GM12878 (cell line): ENCODE data around the gene RGR. TPM values are rescaled to one million over a fixed set of nuclear protein-coding genes. Genes with fewer than 3 reads are reported as not detected.

Experiments used
- ATAC-seq: fragments of 200-7000 bp; cut with Tn5 transposase; 3 replicates; pipeline ENCODE4 v1.9.1; 2020; ENCODE audit warnings: mild to moderate bottlenecking, moderate library complexity
- BruUV-seq: library from RNA; stranded (reverse); fragments of 400-500 nt; replicated peaks from 2 replicates; lab custom pipeline; 2021; lab: Mats Ljungman, UMichigan
- CTCF ChIA-PET: fragments of 300-600 bp; sonication (Branson Sonifier 250); formaldehyde crosslinking; extraction: SDS; loops from one replicate; lab custom pipeline; 2021; ENCODE audit warnings: inconsistent platforms; lab: Yijun Ruan, JAX
- POLR2A ChIA-PET: fragments of 350-600 bp; formaldehyde crosslinking; extraction: SDS; loops from one replicate; lab custom pipeline; 2021; ENCODE audit warnings: inconsistent platforms; lab: Charles Lee
- RAD21 ChIA-PET: fragments of 300-600 bp; sonication (Branson Sonifier 250); formaldehyde crosslinking; loops from one replicate; lab custom pipeline; 2023; ENCODE audit warnings: antibody characterized with exemption; ENCODE audit not compliant: unreplicated experiment; lab: Charles Lee
- SMC1A ChIA-PET: fragments of 300-600 bp; sonication (Branson Sonifier 250); formaldehyde crosslinking; loops from one replicate; lab custom pipeline; 2023; ENCODE audit not compliant: unreplicated experiment, uncharacterized antibody; lab: Charles Lee
- DNase-seq: peaks from one replicate; pipeline ENCODE4 v3.0.0-alpha.2; 2011; ENCODE audit warnings: low read depth, low spot score
- FAIRE-seq: peaks from 3 replicates; lab custom pipeline; 2011; peaks lifted over from hg19 to GRCh38; lab: Jason Lieb, UNC
- H2AFZ ChIP-seq: 2 replicates; pipeline ENCODE4 v1.6.0; 2011; ENCODE audit warnings: low read depth, low read length, control low read depth; ENCODE audit not compliant: control insufficient read depth
- H3K27ac ChIP-seq: 2 replicates; pipeline ENCODE4 v1.5.1; 2011; ENCODE audit warnings: control low read depth; ENCODE audit not compliant: control insufficient read depth, insufficient read depth
- H3K27me3 ChIP-seq, 2 experiments: replicated peaks in 1 of 2; 2 replicates each; pipeline versions ENCODE4 v1.6.0 to v1.6.1; 2011; ENCODE audit warnings: low read length in 1 of 2; ENCODE audit not compliant: control insufficient read depth in 2 of 2, insufficient read depth in 2 of 2
- H3K36me3 ChIP-seq, 2 experiments: 2 replicates each; pipeline ENCODE4 v1.5.1; 2011; ENCODE audit warnings: low read length in 1 of 2; ENCODE audit not compliant: control insufficient read depth in 2 of 2, insufficient read depth in 2 of 2
- H3K4me1 ChIP-seq: 2 replicates; pipeline ENCODE4 v1.6.1; 2011; ENCODE audit warnings: mild to moderate bottlenecking, low read length, moderate library complexity, mixed read lengths; ENCODE audit not compliant: control insufficient read depth, insufficient read depth
- H3K4me2 ChIP-seq: 2 replicates; pipeline ENCODE4 v1.6.0; 2011; ENCODE audit warnings: control low read depth; ENCODE audit not compliant: control insufficient read depth, insufficient read depth
- H3K4me3 ChIP-seq: fragments of 200-600 bp; sonication (generic); 2 replicates; pipeline ENCODE4 v1.5.1; 2016
- H3K79me2 ChIP-seq: 2 replicates; pipeline ENCODE4 v1.6.0; 2011; ENCODE audit warnings: low read length; ENCODE audit not compliant: control insufficient read depth, insufficient read depth
- H3K9ac ChIP-seq: 2 replicates; pipeline ENCODE4 v1.8.0; 2011; ENCODE audit warnings: low read length, control low read depth, mixed read lengths; ENCODE audit not compliant: control insufficient read depth, insufficient read depth
- H3K9me3 ChIP-seq: replicated peaks from 3 replicates; pipeline ENCODE4 v1.5.1; 2011; ENCODE audit warnings: mild to moderate bottlenecking, low read length; ENCODE audit not compliant: control insufficient read depth, insufficient read depth
- H4K20me1 ChIP-seq: 2 replicates; pipeline ENCODE4 v1.6.0; 2011; ENCODE audit not compliant: control insufficient read depth, insufficient read depth
- LARP7 ChIP-seq: fragments of 450-650 bp; IDR thresholded peaks from 2 replicates; pipeline ENCODE4 v1.6.1; 2017; ENCODE audit warnings: mild to moderate bottlenecking
- PKNOX1 ChIP-seq: fragments of 450-650 bp; IDR thresholded peaks from 2 replicates; pipeline ENCODE4 v1.6.1; 2016; ENCODE audit warnings: mild to moderate bottlenecking
- SMC3 ChIP-seq: IDR thresholded peaks from 2 replicates; pipeline ENCODE4 v1.6.1; 2011; ENCODE audit warnings: low read length, improper control_type of control experiment, borderline replicate concordance
- SREBF1 ChIP-seq: IDR thresholded peaks from 2 replicates; pipeline ENCODE4 v1.6.1; 2012; ENCODE audit warnings: mild to moderate bottlenecking, low read length
- ZBTB11 ChIP-seq: fragments of 450-650 bp; formaldehyde crosslinking; IDR thresholded peaks from 2 replicates; pipeline ENCODE4 v1.5.0; 2022; ENCODE audit warnings: mild to moderate bottlenecking, missing genetic modification characterization
- ZNF384 ChIP-seq: IDR thresholded peaks from 2 replicates; pipeline ENCODE4 v1.6.1; 2012; ENCODE audit warnings: low read depth, mild to moderate bottlenecking, low read length, improper control_type of control experiment, borderline replicate concordance
- WGBS: methylation state at CpG from one replicate; pipeline ENCODE4 v1.1.6; 2016; ENCODE audit warnings: low lambda C conversion rate; ENCODE audit not compliant: insufficient replicate concordance, insufficient coverage; ENCODE audit errors: missing lambda C conversion rate; 5-methylcytosine and 5-hydroxymethylcytosine counted together
- in situ Hi-C: fragments of 300-500 bp; cut with MboI; formaldehyde crosslinking; loops from 9 replicates; pipeline ENCODE4 v1.14.3; 2018; ENCODE audit warnings: mixed read lengths
- intact Hi-C: fragments of 100-400 bp; cut with micrococcal nuclease; formaldehyde crosslinking; loops from one replicate; pipeline ENCODE4 v1.14.2; 2022; ENCODE audit not compliant: unreplicated experiment
- polyA plus RNA-seq, 11 experiments: library from polyadenylated mRNA; depleted of rRNA in 4 of 11; unstranded in 6 of 11; stranded (reverse) in 5 of 11; fragments of >200 nt; fragmentation: Nextera tagmentation in 4 of 11; fragmentation: Illumina TruSeq in 1 of 11; extraction: Ambion mirVana in 4 of 11; extraction: Trizol in 1 of 11; gene quantifications; 1 replicate in 1 of 11; 2 replicates in 10 of 11; pipeline versions ENCODE4 v1.2.1 to v1.2.3, GENCODE V29; 2011 to 2016; ENCODE audit warnings: inconsistent platforms in 2 of 11, missing spikeins in 2 of 11, low read depth in 1 of 11
- total RNA-seq, 4 experiments: library from RNA; depleted of rRNA in 3 of 4; stranded (reverse); fragments of >200 nt in 3 of 4; fragmentation: Illumina TruSeq in 1 of 4; extraction: Trizol in 1 of 4; gene quantifications; 2 replicates each; pipeline versions ENCODE4 v1.2.1 to v1.2.3, GENCODE V29; 2013 to 2021
- TF ChIP-seq, protein P1 (sequence below): IDR thresholded peaks from 2 replicates; pipeline ENCODE4 v1.6.1; 2012; ENCODE audit warnings: low read depth, low read length, improper control_type of control experiment
- TF ChIP-seq, protein P2 (sequence below): fragments of 450-650 bp; conservative IDR thresholded peaks from 2 replicates; pipeline ENCODE4 v1.6.1; 2017; ENCODE audit warnings: mild to moderate bottlenecking, moderate library complexity
- TF ChIP-seq, protein P3 (sequence below): fragments of 450-650 bp; IDR thresholded peaks from 2 replicates; pipeline ENCODE4 v1.6.1; 2017; ENCODE audit warnings: mild to moderate bottlenecking

RGR gene
- total and polyA plus RNA-seq, 10 of the 15 experiments (the other 5 are each of a cell fraction or from before 2014, with no cell fraction given): not detected

GRCh38 chr10:84197643-84198042, 47.2 kb upstream of the RGR start:
- Histone ChIP-seq H3K36me3 (no peaks in the 10 kb centered on the region), H3K4me2 (no peak overlapping the region), H3K9ac (no peak overlapping the region), H3K9me3 (no peaks in the 10 kb centered on the region), H3K27me3 (peaks cover 18 to 25% of the 10 kb centered on the region in 2 experiments), H3K79me2 (no peaks in the 10 kb centered on the region), H2AFZ (no peak overlapping the region), H3K4me3 (no peak overlapping the region), H3K27ac (no peak overlapping the region), H4K20me1 (peaks cover 2% of the 10 kb centered on the region; the same call in 1 of the 2 replicates), H3K4me1 (peaks cover 3% of the 10 kb centered on the region)
- ChIA-PET POLR2A (no interaction called here), SMC1A (interaction anchor here (0.7 to 15.0 kb wide), 3 partner anchors 16 to 56 kb away, joined by 3 to 155 read pairs (median 3); no protein-coding TSS in a partner anchor), CTCF (interaction anchor here (1.2 to 28.3 kb wide), 2 partner anchors 18 to 39 kb away, joined by 3 to 788 read pairs; no protein-coding TSS in a partner anchor), RAD21 (interaction anchor here (1.9 kb wide), 1 partner anchor 50 kb away, joined by 7 read pairs; no protein-coding TSS in a partner anchor)
- ATAC-seq: no peak
- no peak for DNase-seq
- BruUV-seq: no TSS peak
- in situ Hi-C loops: loop anchor here (5.0 kb wide), 1 partner anchor 35 kb away; no protein-coding TSS in a partner anchor
- TF ChIP-seq, protein P1, sequence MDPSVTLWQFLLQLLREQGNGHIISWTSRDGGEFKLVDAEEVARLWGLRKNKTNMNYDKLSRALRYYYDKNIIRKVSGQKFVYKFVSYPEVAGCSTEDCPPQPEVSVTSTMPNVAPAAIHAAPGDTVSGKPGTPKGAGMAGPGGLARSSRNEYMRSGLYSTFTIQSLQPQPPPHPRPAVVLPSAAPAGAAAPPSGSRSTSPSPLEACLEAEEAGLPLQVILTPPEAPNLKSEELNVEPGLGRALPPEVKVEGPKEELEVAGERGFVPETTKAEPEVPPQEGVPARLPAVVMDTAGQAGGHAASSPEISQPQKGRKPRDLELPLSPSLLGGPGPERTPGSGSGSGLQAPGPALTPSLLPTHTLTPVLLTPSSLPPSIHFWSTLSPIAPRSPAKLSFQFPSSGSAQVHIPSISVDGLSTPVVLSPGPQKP: no peak
- TF ChIP-seq PKNOX1 (no peak), SREBF1 (no peak), SMC3 (no peak), ZNF384 (no peak), ZBTB11 (CRISPR knock-in tag) (no peak), LARP7 (no peak)
- TF ChIP-seq, protein P2, sequence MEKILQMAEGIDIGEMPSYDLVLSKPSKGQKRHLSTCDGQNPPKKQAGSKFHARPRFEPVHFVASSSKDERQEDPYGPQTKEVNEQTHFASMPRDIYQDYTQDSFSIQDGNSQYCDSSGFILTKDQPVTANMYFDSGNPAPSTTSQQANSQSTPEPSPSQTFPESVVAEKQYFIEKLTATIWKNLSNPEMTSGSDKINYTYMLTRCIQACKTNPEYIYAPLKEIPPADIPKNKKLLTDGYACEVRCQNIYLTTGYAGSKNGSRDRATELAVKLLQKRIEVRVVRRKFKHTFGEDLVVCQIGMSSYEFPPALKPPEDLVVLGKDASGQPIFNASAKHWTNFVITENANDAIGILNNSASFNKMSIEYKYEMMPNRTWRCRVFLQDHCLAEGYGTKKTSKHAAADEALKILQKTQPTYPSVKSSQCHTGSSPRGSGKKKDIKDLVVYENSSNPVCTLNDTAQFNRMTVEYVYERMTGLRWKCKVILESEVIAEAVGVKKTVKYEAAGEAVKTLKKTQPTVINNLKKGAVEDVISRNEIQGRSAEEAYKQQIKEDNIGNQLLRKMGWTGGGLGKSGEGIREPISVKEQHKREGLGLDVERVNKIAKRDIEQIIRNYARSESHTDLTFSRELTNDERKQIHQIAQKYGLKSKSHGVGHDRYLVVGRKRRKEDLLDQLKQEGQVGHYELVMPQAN: no peak
- TF ChIP-seq, protein P3, sequence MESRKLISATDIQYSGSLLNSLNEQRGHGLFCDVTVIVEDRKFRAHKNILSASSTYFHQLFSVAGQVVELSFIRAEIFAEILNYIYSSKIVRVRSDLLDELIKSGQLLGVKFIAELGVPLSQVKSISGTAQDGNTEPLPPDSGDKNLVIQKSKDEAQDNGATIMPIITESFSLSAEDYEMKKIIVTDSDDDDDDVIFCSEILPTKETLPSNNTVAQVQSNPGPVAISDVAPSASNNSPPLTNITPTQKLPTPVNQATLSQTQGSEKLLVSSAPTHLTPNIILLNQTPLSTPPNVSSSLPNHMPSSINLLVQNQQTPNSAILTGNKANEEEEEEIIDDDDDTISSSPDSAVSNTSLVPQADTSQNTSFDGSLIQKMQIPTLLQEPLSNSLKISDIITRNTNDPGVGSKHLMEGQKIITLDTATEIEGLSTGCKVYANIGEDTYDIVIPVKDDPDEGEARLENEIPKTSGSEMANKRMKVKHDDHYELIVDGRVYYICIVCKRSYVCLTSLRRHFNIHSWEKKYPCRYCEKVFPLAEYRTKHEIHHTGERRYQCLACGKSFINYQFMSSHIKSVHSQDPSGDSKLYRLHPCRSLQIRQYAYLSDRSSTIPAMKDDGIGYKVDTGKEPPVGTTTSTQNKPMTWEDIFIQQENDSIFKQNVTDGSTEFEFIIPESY: no peak
- no peak for FAIRE-seq
- WGBS: 23% methylated on average over 5 of the region's 5 CpGs
- intact Hi-C loops: no loop called here
